OCI-LY7 (cell line): ENCODE results near the gene HSPA5. TPM values are rescaled to one million over a fixed set of nuclear protein-coding genes. Genes with fewer than 3 reads are reported as not detected.

Experiments used
- BruUV-seq: library from RNA; stranded (reverse); fragments of 400-500 nt; replicated peaks from 2 replicates; lab custom pipeline; 2021; lab: Mats Ljungman, UMichigan
- CTCF ChIA-PET: fragments of 300-600 bp; sonication (Branson Sonifier 250); formaldehyde crosslinking; loops from one replicate; lab custom pipeline; 2022; ENCODE audit warnings: antibody characterized with exemption; ENCODE audit not compliant: unreplicated experiment; lab: Charles Lee
- POLR2A ChIA-PET: fragments of 300-600 bp; sonication (Branson Sonifier 250); formaldehyde crosslinking; loops from one replicate; lab custom pipeline; 2022; ENCODE audit warnings: antibody characterized with exemption; lab: Charles Lee
- DNase-seq: peaks from one replicate; pipeline ENCODE4 v3.0.0-alpha.2; 2015; ENCODE audit warnings: low spot score
- H2AFZ ChIP-seq: fragments of 200-600 bp; sonication (generic), shearing (Covaris generic); 2 replicates; pipeline ENCODE4 v1.6.1; 2014; ENCODE audit warnings: mild to moderate bottlenecking, antibody characterized with exemption, low read length, moderate library complexity
- H3K27ac ChIP-seq: fragments of 200-600 bp; sonication (generic); 2 replicates; pipeline ENCODE4 v1.5.1; 2014; ENCODE audit warnings: mixed run types, low read depth, mild to moderate bottlenecking, moderate library complexity, low read length, inconsistent platforms; ENCODE audit not compliant: poor library complexity, severe bottlenecking
- H3K36me3 ChIP-seq: fragments of 200-600 bp; sonication (generic); 2 replicates; pipeline ENCODE4 v1.6.1; 2014; ENCODE audit warnings: mild to moderate bottlenecking, antibody characterized with exemption, low read length, moderate library complexity, mixed read lengths; ENCODE audit not compliant: insufficient read depth
- H3K4me1 ChIP-seq: fragments of 200-600 bp; sonication (generic); 2 replicates; pipeline ENCODE4 v1.5.1; 2014; ENCODE audit warnings: mild to moderate bottlenecking, low read length; ENCODE audit not compliant: insufficient read depth, poor library complexity, severe bottlenecking
- H3K4me2 ChIP-seq: fragments of 200-600 bp; sonication (generic); 2 replicates; pipeline ENCODE4 v1.6.1; 2014; ENCODE audit warnings: mild to moderate bottlenecking, low read length
- H3K4me3 ChIP-seq: fragments of 200-600 bp; sonication (generic); 2 replicates; pipeline ENCODE4 v1.5.1; 2014; ENCODE audit warnings: mild to moderate bottlenecking, low read depth, low read length; ENCODE audit not compliant: poor library complexity, severe bottlenecking
- H3K79me2 ChIP-seq: fragments of 200-600 bp; sonication (generic); 2 replicates; pipeline ENCODE4 v1.6.1; 2016; ENCODE audit warnings: low read depth, mild to moderate bottlenecking, low read length, moderate library complexity, mixed read lengths; ENCODE audit not compliant: insufficient read depth
- H3K9me2 ChIP-seq: fragments of 200-600 bp; sonication (generic); 2 replicates; pipeline ENCODE4 v1.6.1; 2016; ENCODE audit warnings: mild to moderate bottlenecking, low read length, mixed read lengths; ENCODE audit not compliant: insufficient read depth
- H3K9me3 ChIP-seq: fragments of 200-600 bp; sonication (generic); 2 replicates; pipeline ENCODE4 v1.6.1; 2014; ENCODE audit warnings: mild to moderate bottlenecking, mixed run types, low read length, mixed read lengths
- H4K20me1 ChIP-seq: fragments of 200-600 bp; sonication (generic); 2 replicates; pipeline ENCODE4 v1.6.1; 2014; ENCODE audit warnings: mild to moderate bottlenecking, antibody characterized with exemption, low read length, moderate library complexity, mixed read lengths; ENCODE audit not compliant: insufficient read depth
- EZH2phosphoT487 ChIP-seq: fragments of 200-600 bp; sonication (generic); IDR thresholded peaks from 2 replicates; pipeline ENCODE4 v1.6.1; 2018; ENCODE audit warnings: low read depth, borderline replicate concordance, mild to moderate bottlenecking, mixed run types, antibody characterized with exemption, low read length, moderate library complexity, mixed read lengths
- intact Hi-C: fragments of 100-400 bp; cut with micrococcal nuclease; formaldehyde crosslinking; loops from one replicate; pipeline ENCODE4 v1.10.0; 2022; ENCODE audit not compliant: unreplicated experiment
- total RNA-seq, 2 experiments: library from RNA; depleted of rRNA in 1 of 2; stranded (reverse); fragments of >200 nt in 1 of 2; shearing (Covaris generic) in 1 of 2; gene quantifications; 2 replicates each; pipeline ENCODE4 v1.2.3, GENCODE V29; 2014 to 2022
- TF ChIP-seq, protein P1 (sequence below): fragments of 200-600 bp; sonication (generic); conservative IDR thresholded peaks from 2 replicates; pipeline ENCODE4 v1.5.1; 2014; ENCODE audit warnings: mild to moderate bottlenecking, antibody characterized with exemption, low read length, moderate library complexity, mixed read lengths

The HSPA5 gene
- total RNA-seq, 2 experiments from 2014 or later: 52.1 to 150 TPM

DNA sequence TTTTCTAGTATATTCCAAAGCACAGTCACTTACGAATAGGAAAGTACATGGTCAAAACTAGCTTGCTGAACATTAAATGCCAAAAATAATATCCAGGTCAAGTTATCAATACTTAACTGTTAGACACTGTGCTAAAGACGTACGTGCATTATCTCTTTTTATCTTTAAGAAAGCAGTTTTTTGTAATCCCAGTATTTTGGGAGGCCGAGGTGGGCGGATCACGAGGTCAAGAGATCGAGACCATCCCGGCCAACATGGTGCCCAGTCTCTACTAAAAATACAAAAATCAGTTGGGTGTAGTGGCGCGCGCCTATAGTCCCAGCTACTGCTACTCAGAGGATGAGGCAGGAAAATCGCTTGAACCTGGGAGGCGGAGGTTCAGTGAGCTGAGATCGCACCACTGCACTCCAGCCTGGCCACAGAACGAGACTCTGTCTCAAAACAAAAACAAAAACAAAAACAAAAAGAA is 2.7 kb upstream of the HSPA5 start:
- no peak overlapping the region for H2AFZ ChIP-seq
- POLR2A ChIA-PET: interaction anchor here (1.0 to 3.9 kb wide), 3 partner anchors 10 to 17 kb away, joined by 3 to 28 read pairs (median 3); partner anchors contain the start of gene GAPVD1

DNA sequence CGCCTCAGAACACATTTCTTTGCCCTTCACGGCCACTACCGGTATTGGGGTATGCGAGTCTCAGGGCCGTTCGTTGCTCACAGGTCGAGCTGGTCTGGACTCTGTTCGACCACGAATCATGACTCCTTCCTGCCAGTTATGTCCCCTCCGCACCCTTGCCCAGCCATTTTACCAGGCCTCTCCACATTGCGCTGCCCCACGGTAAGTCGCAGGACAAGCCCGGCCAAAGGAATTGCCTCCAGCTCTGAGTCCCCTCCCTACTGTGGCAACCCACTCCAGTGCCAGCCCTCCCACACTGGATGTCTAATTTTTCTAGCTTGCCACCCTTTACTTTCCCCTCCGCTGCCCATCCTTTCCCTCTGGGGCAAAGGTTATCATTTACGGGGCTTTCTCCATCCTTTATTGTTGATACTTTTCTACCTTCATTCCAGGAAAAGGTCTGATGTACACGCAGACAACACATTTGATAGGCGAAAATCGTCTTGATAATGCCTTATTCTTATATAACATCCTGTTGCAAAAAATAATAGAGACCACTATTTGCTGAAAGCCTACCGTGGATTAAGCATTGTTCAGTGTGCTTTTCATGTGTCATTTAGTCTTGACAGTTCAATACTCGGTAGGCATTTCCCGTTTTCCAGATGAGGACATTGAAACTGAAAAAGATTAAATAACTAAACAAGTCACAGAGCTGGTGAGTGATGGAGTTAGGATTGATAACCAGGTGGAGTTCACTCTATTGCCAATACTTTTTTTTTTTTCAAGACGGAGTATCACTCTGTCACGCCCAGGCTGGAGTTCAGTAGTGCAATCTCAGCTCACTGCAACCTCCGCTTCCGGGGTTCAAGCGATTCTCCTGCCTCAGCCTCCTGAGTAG is 958 bp upstream of the HSPA5 start:
- BruUV-seq: TSS peak; percentile 98
- intact Hi-C loops: loop anchor here (1.0 to 5.0 kb wide), 3 partner anchors 53 to 375 kb away; partner anchors contain the start of gene PPP6C
- Histone ChIP-seq H3K4me1 (peaks cover 32% of the 10 kb centered on the region), H2AFZ (peak overlapping the region; percentile 64; the same call in 1 of the 2 replicates), H3K79me2 (peaks cover 51% of the 10 kb centered on the region), H3K4me2 (peak overlapping the region; percentile 99), H4K20me1 (peaks cover 33% of the 10 kb centered on the region), H3K36me3 (peaks cover 39% of the 10 kb centered on the region), H3K27ac (peak overlapping the region; percentile 58), H3K9me2 (no peaks in the 10 kb centered on the region), H3K4me3 (peak overlapping the region; percentile 96), H3K9me3 (no peaks in the 10 kb centered on the region)
- TF ChIP-seq EZH2phosphoT487: no peak
- TF ChIP-seq, protein P1, sequence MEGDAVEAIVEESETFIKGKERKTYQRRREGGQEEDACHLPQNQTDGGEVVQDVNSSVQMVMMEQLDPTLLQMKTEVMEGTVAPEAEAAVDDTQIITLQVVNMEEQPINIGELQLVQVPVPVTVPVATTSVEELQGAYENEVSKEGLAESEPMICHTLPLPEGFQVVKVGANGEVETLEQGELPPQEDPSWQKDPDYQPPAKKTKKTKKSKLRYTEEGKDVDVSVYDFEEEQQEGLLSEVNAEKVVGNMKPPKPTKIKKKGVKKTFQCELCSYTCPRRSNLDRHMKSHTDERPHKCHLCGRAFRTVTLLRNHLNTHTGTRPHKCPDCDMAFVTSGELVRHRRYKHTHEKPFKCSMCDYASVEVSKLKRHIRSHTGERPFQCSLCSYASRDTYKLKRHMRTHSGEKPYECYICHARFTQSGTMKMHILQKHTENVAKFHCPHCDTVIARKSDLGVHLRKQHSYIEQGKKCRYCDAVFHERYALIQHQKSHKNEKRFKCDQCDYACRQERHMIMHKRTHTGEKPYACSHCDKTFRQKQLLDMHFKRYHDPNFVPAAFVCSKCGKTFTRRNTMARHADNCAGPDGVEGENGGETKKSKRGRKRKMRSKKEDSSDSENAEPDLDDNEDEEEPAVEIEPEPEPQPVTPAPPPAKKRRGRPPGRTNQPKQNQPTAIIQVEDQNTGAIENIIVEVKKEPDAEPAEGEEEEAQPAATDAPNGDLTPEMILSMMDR: no peak
- ChIA-PET POLR2A (interaction anchor here (0.5 to 3.9 kb wide), 21 partner anchors 9 to 1605 kb away, joined by 3 to 28 read pairs (median 5); partner anchors contain the start of gene GAPVD1), CTCF (interaction anchor here (0.6 kb wide), 2 partner anchors 137 to 165 kb away, joined by 3 read pairs; no protein-coding TSS in a partner anchor)
- DNase-seq: no peak

More for the DNA sequence above, 2.7 kb upstream of the HSPA5 start:
- intact Hi-C loops: loop anchor here (5.0 kb wide), 2 partner anchors 128 to 377 kb away; no protein-coding TSS in a partner anchor
- Histone ChIP-seq H4K20me1 (peaks cover 18% of the 10 kb centered on the region), H3K27ac (no peak overlapping the region), H3K9me3 (no peaks in the 10 kb centered on the region), H3K9me2 (no peaks in the 10 kb centered on the region), H3K36me3 (peaks cover 22% of the 10 kb centered on the region), H3K4me2 (no peak overlapping the region), H3K4me1 (peaks cover 14% of the 10 kb centered on the region), H3K4me3 (no peak overlapping the region), H3K79me2 (peaks cover 34% of the 10 kb centered on the region)
- no TSS peak for BruUV-seq
- CTCF ChIA-PET: no interaction called here
- DNase-seq: no peak
- TF ChIP-seq, protein P1: no peak
- no peak for TF ChIP-seq EZH2phosphoT487
